Measurements from ENCODE around the gene ZBTB7B.

Gene ZBTB7B

DNA sequence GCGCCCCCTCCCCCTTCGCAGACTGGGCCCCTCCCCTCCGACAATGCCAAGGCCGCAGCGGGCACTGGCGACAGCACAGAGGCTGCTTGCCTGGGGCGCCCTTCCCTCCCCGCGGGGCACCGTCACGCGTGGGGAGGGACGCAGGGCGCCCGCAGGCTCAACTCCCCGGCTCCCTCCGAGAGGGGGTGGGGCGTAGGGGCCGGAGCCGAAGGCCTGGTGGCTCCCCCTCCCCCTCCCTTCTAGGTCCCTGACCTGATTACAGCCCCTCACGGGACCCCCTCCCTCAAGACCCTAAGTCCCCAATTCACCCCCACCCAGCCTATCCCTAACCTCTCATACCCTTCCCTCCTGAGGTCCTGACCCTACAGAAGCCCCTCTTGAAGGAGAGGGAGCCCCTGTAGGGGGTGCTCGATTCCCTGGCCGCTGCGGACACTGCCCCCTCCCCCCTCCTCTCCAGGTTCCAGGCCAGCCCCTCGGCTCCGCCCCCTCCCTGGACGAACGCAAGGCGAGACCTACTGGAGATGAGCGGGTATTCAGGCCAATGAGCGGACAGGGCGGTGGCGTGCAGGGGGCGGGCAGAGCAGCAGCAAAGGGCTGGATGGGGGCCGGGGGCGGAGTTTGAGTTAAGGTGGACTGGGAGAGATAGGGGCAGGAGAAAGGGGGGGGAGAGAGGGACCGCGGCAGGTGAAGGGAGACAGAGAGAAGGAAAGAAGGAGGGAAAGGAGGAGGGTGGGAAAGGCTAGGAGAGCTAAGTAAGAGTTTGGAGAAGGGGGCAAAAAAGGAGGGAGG lies 733 bp upstream of the ZBTB7B start:
- in situ Hi-C loops (cut with MboI; ENCODE audit: low sequenced_read_pairs) = no loop called here

DNA sequence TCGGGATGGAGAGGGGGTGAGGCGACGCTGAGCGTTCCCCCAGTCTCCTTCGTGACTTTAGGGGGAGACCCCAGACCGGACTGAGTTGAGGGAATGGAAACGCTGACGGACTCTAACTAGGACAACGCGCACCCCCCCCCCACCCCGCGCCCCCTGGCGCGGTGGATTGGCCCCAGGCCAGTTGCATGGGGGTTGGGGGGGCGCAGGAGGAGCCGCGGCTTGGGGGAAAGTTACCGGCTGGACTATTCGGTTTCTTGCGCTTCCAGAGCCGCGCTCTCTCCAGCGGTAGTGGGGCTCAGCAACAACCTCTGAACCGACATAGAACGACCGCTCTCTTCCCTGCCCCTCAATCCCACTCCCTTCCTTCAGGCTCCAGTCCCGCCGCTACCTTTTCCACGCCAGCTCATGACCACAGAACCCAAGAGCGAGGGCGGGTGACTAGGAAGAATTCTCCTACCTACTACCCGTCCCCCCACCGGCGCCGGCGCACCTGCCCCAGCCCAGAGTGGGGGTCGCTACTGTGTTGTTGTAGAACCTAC lies 694 bp downstream of the ZBTB7B start:
- in situ Hi-C loops (cut with MboI; ENCODE audit: low sequenced_read_pairs) = no loop called here

DNA sequence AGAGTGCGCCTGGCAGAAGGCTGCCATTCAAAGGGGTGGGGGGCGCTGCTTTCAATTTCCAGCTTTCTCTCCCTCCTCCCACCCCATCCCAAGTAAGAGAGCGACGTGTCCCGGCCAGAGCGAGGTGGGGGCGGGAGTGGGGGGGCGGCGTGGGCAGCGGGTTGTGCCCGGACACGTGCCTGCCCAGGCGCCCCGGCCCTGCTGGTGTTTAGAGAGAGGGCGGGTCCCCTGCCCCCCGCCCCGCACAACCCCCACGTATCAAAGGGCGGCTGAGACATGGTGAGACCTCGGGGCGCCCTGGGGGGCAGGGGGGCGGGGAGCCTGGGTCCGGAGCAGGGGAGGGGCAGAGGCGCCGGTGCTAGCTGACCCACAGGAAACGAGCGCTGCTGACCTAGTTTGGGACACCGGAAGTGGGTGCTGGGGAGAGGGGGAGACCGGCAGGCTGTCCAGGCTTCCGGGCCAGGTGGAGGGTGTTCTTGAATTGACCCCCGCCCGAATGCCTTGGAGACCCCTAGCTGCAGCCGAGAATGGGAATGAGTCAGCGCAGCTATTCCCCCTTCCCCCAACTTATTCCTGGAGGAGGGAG lies 1.3 kb downstream of the ZBTB7B start:
- in situ Hi-C loops (cut with MboI; ENCODE audit: low sequenced_read_pairs) = no loop called here

DNA sequence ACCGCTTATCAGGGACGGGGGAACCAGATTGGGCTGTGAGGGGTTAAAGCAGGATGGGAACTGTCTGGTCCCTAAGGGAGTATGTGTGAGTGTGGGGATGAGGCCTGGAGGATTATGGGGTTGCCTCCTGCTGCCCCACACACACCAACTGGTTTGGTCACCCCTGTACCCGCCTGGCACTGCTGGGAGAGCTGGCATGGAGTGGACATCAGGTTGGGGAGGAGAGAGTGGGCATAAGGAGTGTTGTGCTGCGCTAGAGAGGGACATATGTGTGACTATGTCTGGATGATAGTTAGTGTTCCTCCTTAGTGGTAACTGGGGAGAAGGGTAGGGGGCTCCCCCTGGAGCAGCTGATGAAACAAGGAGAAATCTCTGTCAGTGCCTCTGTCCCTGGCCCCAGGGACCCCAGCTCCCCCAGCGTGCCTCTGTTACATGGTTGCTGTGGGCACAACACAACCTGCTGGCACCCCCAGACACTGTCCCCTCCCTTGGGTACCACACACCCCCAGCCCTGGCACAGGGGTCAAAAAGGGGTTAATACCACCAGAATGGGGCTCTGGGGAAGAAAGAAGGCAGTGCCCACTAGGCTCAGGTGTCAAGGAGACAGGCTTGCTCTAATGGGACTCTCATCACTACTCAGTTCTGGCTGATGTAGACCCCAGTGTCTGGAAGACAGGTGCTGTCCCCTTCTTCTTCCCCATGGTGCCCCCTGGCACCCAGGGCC lies 1.9 kb downstream of the ZBTB7B start:
- in situ Hi-C loops (cut with MboI; ENCODE audit: low sequenced_read_pairs) = no loop called here

DNA sequence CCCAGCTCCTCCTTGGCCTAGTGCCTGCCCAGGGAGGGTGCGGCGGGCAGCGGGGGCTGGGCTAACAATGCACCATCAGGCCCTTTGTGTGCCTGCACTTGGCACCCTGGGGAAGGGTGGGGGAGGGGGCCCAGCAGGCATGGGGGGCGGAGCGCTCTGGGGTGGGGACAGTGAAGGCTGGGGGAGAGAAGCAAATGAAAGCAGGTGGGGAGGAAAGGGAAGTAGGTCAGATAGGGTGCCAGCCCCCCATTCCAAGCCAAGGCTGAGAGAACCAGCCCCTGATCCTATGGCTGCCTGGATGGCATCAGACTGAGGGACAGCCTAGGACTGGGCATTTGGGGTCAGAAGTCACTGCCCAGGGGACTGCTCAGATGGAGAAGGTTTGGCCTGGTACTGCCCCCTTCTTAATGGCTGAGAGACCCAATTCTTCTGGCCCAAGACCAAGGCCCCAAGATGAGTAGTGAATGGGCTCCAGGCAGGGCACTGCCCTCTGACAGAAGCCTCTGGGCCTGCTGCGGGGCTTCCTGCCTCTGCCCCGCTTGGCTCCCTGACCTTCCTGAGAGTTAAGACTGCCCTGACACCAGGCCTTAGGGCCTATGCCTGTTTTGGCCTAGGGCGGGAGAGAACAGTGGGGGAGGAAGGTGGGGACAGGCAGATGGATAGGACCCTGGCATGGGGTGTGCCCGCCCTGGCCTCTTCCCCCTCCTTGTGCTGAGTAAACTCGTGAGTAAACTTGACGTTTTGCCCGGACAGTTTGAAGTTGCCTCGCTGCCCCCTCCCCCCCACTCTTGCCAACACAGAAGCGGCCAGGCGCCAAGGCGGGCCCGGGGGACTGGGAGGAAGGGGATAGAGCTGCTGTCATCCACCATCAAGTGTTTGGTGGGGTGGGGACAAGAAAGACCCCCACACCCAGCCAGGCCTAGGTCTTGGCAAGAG lies 2.7 kb downstream of the ZBTB7B start:
- in situ Hi-C loops (cut with MboI; ENCODE audit: low sequenced_read_pairs) = no loop called here

DNA sequence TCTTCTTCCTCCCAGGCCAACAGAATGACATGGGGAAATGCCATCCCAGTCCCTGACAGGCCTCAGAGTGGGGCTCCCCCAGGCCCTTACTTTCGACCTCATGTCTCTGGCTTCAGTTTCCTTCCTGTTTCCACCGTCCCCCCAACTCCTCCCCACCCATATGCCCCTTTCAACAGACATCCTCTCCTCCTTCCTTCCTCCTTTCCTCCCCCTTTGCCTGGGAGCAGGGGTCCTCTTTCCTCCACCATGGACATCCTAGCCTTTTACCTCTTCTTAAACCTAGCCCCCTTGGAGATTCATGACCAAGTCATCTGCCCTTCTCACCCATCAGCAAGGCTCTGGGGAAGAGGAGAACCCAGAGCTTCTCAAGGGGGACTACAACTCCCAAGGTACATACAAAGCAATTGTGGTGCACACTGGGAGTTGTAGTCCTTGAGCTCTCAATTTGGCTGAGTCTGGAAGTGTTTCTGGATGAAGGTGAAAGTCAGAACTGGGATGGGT lies 4.0 kb downstream of the ZBTB7B start:
- in situ Hi-C loops (cut with MboI; ENCODE audit: low sequenced_read_pairs) = no loop called here

DNA sequence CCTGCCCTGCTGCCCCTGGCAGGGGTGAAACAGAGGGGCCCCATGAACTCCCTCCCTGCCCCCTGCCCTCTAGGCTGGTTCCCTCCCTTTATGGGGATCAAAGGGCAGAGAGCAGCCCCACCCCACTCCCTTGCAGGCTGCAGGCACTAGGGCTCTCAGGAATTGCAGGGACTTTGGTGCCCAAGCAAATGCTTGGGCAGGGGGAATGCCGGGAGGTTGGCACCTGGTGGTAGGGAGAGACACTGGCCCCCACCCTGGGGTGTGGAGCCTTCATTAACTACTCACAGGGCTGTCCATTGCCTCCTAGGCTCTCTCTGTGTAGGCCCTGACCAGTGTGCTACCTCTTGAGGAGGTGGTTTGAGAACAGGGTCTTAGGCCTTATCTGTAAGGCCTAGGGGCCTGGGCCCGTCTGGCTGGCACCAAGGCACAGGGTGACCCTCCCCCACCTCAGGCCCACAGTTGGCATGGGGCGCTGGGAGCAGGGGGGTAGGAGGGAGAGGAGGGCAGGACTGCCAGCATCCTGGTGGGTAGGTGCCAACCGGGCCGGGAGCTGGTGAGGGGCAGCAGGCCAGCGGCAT lies 4.7 kb downstream of the ZBTB7B start:
- in situ Hi-C loops (cut with MboI; ENCODE audit: low sequenced_read_pairs) = no loop called here

DNA sequence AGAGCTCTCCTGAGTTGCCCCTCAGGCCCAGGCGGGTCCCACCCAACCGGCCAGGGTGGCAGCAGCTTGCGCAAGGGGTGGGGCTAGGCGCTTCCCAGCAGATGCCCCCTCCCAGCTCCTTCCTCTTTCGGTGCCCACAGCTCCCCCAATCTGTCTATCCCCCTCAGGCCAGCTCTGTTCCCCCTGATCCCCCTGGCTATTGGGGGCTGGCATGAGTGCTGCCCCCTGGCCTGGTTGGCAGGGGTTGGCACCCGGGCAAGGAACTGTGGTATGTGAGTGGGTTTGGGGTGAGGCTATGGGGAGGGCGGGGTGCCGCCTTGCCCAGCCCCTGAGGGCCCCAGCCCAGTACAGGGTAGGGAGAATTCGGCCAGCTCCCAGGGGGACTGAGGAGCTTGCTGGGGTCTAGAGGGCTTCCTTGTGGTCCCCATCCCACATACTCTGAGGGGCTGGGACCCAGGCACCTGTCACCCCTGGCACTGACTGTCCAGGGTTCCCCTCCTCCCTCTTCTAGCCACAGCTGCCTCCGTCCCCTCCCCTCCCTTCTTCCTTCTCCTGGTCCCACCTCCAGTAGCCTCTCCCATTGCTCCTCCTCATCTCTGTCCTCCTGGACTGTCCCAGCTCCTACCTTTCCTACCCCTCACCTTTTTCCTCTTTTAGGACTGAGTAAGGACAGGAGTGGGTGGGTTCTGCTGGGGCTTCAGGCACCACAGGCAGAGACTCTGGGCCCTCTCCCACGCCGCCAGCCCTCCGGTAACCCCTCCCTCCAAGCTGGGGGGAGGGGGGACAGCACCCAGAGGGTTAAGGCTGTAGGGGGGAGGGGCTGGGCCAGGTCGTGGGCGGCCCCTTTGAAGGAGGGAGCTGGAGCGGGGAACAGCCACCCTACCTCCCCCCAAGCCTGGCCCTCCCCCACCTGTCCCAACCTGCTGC lies 5.7 kb downstream of the ZBTB7B start:
- in situ Hi-C loops (cut with MboI; ENCODE audit: low sequenced_read_pairs) = no loop called here

DNA sequence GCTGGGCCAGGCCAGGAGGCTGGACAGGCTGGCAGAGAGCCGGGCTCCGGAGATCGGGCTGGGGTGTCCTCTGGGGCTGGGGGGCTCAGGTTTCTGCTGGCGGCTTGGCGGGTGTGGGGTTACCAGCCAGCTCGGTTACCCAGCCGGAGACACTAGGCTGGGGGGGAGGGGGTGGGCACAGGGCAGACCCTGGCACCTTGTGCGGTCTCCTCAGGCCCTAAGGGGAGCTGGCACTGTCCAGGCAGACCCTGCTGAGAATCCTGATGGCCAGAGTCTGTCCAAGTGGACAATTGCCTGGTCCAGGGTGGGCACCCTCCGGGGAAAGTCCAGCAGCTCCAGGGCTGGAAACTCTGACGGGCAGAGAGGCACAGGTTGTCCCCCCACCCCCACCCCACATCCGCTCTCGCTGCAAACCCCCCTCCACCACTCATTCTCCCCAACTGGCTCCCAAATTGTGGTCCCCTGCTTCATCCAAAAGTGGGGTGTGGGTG lies 6.7 kb downstream of the ZBTB7B start:
- in situ Hi-C loops (cut with MboI; ENCODE audit: low sequenced_read_pairs) = no loop called here

DNA sequence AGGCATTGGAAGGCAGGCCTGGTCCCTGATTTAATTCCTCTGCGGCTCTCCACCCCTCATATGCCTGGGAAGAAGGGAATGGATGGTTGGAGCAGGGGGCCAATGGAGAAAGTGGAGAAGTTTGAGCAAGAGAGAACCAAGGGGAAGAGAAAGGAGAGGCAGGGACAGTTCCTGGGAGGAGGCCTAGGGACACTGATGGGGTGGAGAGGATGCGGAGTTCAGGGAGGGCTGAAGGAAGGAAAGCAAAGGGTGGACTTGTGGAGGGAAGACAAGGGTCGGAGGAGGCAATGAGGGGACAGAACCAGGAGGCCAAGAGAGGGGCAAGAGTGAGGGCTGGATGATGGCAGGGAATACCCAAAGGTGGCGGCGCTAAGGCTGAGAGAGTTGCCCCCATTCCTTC lies 7.1 kb downstream of the ZBTB7B start:
- in situ Hi-C loops (cut with MboI; ENCODE audit: low sequenced_read_pairs) = no loop called here

DNA sequence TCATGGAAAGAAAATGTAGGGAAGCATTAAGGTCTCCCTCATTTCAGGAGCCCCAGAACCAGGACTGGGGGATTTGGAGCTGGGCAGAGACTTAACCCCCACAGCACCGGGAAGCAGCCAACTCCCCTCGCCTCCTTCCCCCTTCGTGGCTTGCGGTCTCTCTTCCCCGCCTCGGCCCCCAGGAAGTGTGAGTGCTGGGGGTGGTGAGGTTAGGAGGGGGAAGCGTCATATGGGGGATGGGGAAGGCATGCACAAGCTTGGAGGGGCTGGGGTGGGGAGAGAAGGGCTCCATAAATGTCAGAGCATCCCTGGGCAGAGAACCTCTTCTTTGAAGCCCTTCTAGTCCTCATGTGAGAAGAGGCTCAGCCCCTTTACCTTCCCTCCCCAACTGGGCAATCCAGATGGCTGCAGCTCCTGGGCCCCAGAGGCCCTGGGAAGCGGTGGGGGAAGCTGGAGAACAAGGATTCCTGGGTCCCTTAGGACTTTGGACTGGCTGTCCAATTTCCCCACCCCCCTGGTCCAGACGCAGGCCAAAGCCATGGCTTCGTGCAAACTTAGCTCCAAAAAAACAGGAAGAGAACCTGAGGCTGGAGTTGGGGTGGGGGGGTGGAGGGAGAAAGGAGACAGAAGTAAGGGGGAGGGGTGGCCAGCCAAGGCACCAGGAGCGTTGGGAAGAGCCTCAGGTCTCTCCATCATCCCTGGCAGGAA lies 7.8 kb downstream of the ZBTB7B start:
- in situ Hi-C loops (cut with MboI; ENCODE audit: low sequenced_read_pairs) = no loop called here

DNA sequence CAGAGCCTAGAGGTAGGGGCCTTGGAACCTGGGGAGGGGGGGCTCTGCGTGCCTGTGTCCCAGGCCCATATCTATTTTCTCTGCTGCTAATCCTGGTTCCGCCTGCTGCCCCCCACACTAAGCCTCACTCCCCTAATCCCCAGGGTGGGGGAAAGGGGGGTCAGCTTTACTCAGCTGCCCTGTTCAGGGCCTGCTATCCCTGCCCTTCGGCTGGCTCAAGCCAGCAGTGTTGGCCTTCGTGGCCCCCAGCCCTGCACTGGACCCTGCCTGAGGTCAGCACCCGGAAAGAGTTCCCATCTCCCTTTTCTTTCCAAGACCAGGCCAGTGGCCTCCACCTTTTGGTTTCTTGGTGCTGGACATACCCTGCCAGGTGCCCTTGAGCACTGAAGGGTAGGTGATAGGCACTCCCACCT lies 8.4 kb downstream of the ZBTB7B start:
- in situ Hi-C loops (cut with MboI; ENCODE audit: low sequenced_read_pairs) = no loop called here

DNA sequence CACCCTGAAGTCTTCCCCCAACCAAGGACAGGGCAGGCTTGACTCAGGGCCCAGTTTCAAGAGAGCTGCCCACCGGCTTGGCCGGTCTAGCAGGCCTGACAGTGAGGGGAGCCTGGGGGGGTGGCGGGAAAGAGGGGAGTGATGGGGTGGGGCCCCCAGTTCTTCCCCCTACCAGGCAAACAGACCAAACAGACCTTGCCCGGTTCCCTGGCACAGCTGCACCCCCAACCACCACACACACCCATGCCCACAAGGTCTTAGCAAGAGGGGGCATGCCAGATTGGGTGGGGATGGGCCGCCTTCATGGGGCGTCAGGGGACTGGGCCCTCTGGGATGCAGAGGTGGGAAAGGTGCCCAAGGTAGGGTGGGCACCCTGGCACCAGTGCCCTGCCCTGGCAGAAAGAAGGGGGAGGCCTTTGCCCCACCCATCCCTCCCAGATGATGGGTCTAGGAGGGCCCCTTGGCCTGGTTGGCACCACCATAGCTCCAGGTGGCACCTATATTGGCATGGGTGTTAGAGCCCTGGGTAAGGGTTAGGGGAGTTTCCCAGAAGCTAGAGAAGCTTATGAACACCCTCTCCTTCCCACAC lies 8.9 kb downstream of the ZBTB7B start:
- in situ Hi-C loops (cut with MboI; ENCODE audit: low sequenced_read_pairs) = no loop called here

DNA sequence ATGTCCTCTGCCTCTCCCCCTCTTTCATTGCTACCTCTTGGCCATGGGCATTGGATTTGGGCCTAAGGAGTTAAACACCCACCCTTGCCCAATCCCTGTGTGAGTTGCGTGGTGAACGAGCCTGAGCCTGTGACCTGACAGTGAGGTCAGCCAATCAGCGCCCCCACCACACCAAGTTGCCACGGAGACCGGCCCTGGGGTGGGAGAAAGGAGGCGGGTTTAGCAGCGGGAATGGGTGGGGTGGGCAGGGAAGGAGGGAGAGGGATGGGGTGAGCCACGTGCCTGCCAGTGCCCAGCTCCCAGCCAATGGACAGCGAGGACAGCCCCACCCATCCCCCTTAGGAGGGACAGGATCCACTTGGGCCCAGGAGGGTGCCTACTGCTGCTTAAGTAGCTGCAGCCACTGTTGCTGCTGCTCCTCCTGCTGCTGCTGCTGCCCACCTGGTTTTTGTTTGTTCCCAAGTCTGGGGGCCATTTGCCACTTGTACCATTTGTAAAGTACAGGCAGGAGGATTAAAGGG lies 9.5 kb downstream of the ZBTB7B start:
- in situ Hi-C loops (cut with MboI; ENCODE audit: low sequenced_read_pairs) = no loop called here

DNA sequence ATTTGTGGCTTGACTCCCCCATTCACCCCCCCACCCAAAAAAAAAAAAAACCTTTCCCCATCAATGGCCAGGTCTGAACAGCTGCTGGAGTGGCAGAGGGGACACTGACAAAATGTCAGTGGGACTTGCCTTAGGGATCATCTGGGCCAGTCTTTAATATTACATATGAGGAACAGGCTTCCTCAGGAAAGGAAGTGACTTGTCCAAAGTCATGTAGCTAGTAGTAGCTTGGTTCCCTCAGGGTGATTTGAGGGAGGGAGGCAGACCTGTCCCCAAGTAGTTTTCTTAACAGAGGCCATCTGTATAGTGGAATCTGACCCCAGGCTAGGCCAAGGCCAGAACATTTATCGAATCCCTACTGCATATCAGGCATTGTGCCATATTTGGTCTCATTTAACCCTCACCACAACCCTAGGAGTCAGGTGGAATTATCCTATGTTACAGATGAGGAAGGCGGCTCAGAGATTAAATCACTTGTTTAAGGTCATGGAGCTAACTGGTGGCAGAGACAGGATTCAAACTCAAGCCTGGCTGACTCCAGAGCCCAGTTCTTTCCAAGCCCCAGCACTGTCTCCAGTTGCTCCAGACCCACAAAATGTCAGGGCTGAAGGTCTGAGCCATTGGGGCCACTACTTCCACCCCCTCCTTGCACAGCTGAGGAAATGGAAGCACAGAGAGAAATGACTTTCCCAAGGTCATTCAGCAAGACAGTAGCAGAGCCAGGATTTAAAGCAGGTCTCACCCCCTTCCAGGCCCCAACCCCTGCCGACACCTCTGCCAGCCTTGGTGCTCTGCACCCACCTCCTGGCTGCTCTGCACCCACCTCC lies 10.4 kb downstream of the ZBTB7B start:
- in situ Hi-C loops (cut with MboI; ENCODE audit: low sequenced_read_pairs) = no loop called here

DNA sequence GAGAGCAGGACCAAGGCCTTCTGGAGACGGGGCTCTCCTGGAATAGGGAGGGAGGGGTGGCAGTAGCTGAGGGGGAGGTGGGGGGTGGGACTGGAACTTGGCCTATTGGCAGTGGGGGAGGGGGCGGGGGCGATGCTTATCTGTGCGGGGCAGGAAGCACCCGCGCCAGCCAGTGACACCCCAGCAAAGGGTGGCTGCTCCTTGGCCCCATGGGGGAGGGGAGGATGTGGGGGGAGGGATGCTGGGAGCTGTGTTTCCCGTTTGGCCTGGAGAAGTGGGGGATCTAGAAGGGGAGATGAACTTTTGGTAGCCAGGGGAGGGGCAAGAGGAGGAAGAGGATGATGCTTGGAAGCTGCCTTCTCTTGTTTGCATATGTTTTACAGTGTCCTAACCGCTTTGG lies 11.0 kb downstream of the ZBTB7B start:
- in situ Hi-C loops (cut with MboI; ENCODE audit: low sequenced_read_pairs) = no loop called here

Measured in HL-60/S4 treated with retinoic acid at 250 ng/mL for 4 days and 3 days (cell line).